ENCODE measurements around the gene APLP2.

The APLP2 gene

DNA sequence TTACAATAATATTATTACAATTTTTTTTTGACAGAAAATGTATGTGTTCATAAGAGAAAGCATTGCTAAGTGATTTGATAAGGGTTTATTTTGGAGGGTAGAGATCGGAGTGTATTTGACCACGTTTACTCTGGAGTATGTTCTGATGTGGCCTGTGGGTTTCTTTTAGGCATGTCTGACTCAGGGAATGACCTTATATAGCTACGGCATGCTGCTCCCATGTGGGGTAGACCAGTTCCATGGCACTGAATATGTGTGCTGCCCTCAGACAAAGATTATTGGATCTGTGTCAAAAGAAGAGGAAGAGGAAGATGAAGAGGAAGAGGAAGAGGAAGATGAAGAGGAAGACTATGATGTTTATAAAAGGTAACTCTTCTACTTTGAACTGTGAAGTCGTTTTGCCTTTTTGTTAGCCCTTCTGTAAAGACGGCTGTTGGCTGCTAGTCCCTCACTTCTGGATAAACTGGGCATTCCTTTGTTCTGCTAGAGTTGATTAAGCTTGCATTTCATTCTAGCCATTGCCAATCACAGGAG lies 51.8 kb downstream of the APLP2 start:
- no peak for DNase-seq

GRCh38 chr11:130122141-130122575 lies 52.5 kb downstream of the APLP2 start:
- DNase-seq = no peak

DNA sequence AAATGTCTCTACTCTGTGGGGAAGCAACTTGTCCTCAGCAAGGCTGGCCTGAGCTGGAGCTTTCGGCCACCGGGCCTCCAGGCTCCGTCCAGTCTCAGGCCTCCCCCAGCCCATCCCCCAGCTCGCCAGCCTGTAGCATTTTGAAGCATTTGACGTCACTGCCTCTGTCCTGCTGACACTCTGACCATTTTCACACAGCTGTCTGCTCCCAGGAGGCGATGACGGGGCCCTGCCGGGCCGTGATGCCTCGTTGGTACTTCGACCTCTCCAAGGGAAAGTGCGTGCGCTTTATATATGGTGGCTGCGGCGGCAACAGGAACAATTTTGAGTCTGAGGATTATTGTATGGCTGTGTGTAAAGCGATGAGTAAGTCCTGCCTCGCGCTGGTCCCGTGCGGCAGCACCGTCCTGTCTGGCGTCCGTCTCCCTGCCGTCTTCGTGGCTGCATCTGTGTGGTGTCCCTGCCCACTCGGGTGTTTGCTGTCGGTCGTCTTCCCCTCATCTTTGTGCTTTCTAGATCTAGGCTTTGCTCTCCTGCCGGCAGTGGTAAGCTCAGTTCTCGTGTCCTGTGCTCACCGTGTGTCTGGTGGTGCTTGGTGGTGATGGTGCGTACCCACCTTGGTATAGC lies 53.8 kb downstream of the APLP2 start:
- no peak for DNase-seq

DNA sequence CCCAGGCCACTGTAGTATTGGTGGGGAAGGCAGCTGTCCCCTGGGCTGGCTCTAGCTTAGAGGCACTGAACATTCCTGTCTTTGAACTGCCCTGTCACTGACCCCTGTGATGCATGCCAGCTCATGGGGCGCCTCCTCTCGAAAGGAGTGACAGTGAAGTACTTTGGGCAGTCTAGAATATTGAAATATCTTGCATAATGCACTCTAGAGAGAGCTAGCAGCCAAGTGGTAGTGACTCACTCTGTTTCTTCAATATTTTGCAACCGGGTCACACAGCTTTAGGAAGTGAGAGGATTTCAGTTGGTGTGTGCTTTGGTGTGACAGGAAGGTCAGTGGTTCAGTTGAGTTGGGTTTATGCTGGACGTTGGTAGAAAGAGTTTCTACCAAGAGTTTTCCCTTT lies 54.4 kb downstream of the APLP2 start:
- no peak for DNase-seq

- no peak for DNase-seq
These were observed 55.9 kb downstream of the APLP2 start for GRCh38 chr11:130125638-130126037.

DNA sequence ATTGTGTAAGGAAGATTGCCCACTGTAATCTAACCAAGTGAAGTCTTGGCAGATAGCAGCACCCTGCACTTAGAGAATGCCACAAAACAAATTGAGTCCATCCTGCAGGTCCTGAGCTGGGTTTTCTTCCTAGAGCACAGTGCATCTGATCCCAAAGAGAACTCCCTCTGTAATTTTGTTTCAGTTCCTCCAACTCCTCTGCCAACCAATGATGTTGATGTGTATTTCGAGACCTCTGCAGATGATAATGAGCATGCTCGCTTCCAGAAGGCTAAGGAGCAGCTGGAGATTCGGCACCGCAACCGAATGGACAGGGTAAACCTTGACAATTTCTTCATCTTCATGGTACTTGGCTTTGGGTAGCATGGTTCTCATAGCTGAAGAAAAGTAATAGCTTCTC lies 56.8 kb downstream of the APLP2 start:
- no peak for DNase-seq

- DNase-seq = no peak
These were observed 57.8 kb downstream of the APLP2 start for GRCh38 chr11:130127509-130127908.

- no peak for DNase-seq
These were observed 58.9 kb downstream of the APLP2 start for GRCh38 chr11:130128626-130129025.

- DNase-seq = no peak
These were observed 60.2 kb downstream of the APLP2 start for GRCh38 chr11:130129922-130130321.

GRCh38 chr11:130131961-130132850 lies 62.5 kb downstream of the APLP2 start:
- peak; percentile 75 for DNase-seq

GRCh38 chr11:130133716-130134115 lies 64.0 kb downstream of the APLP2 start:
- DNase-seq = no peak

- no peak for DNase-seq
These were observed 66.4 kb downstream of the APLP2 start for GRCh38 chr11:130136107-130136506.

DNA sequence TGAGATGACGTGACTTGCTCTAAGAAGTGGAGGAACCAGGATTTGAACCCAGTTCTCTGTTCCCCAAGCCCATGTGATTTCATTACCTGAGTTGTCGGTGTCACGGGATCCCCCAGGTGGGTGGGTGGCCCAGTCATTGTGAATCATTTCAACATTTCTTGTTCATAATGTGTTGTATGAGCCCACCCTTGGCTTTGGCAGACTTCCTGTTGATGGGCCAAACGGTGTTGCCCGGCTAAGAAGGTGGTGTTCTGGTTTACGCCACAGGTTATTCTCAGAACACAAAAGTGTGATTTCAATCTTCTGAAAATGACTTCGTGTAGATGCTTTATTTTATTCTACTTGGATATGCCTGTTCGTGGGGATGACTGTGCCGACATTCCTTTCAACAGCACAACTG lies 68.3 kb downstream of the APLP2 start:
- no peak for DNase-seq

GRCh38 chr11:130139401-130139800 lies 69.7 kb downstream of the APLP2 start:
- no peak for DNase-seq

DNA sequence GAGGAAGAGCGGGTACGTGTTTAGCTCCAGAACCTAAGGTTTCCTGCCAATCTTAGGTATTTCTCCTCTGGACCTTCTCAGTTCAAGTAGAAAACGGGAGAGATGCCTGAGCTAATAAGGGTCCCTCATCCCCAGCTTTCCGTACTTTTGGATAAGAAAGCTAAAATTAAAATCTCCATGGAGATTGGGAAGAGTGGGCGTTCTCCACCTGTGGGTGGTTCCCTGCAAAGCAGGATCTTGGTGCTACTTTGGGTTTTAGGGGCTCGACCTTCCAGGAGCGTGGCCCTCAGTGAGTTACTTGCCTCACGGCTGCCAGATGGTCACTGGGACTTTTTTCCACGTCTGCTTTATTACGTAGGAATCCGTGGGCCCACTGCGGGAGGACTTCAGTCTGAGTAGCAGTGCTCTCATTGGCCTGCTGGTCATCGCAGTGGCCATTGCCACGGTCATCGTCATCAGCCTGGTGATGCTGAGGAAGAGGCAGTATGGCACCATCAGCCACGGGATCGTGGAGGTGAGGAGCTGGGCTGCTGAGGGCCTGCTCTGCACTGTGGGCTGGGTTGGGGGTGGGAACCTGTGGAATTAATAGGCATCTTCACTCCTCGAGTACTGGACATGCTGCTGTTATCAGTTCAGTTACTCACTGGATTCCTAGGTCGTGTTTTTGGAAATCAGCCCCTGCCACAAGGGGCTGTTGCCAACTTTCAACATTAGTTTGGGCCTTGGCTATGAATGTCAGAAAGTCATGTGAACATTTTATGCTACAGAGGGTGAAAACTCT lies 72.1 kb downstream of the APLP2 start:
- DNase-seq = no peak

DNA sequence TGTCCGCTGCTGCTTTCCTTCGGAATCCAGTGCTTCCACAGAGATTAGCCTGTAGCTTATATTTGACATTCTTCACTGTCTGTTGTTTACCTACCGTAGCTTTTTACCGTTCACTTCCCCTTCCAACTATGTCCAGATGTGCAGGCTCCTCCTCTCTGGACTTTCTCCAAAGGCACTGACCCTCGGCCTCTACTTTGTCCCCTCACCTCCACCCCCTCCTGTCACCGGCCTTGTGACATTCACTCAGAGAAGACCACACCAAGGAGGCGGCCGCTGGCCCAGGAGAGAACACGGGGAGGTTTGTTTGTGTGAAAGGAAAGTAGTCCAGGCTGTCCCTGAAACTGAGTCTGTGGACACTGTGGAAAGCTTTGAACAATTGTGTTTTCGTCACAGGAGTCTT lies 74.4 kb downstream of the APLP2 start:
- no peak for DNase-seq

DNA sequence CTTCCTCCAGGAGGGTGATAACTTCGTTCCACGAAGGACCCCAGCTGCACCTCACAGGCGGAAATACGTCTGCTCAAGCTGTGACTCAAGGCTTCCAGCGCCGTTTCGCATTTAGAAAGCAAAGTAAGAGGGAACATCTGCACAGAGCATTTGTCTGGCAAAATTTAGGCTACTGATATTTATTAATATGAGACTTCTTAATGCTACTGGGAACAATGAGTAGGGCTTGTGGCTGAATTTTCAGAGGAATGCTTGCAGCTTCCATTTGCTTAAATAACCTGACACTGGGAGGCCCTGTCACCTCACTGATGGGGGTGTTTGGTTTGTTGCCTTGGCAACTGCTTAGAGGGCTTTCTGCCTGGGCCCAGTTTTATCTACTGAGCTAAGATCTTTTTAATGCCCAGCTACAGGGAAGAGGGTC lies 75.2 kb downstream of the APLP2 start:
- no peak for DNase-seq

- DNase-seq = no peak
These were observed 75.7 kb downstream of the APLP2 start for GRCh38 chr11:130145311-130145812.

- DNase-seq = no peak
These were observed 76.5 kb downstream of the APLP2 start for GRCh38 chr11:130145975-130146776.

- DNase-seq = no peak
These were observed 77.1 kb downstream of the APLP2 start for GRCh38 chr11:130146796-130147195.

GRCh38 chr11:130148796-130149326 lies 79.2 kb downstream of the APLP2 start:
- no peak for DNase-seq

DNA sequence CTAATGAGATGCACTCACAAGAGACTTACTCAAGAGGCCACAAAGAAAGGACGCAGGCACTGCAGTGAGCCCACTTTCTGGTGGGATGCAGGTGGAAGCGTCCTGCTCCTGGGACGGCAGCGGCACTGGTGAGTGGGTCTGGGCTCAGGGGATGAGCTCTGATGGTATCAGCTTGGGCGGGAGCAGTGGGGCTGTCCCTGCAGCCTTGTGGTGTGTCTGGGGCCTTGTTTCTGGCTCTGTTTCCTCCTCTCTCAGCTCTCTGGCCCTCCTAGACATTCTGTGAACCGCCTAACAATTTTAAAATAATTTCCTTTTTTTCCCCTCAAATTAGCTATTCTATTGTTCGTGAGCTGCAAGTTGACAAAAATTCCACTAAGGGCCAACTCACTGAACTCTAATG lies 81.1 kb downstream of the APLP2 start:
- no peak for DNase-seq

All from activated effector memory CD4-positive, alpha-beta T cell treated with anti-CD3 and anti-CD28 coated beads, Interleukin-2, amount 50 U/mL, for 16 hours (primary cell).